GM12873 (cell line): ENCODE measurements around the gene MGAT1.

Source experiments
- TF ChIP-seq, protein P1 (sequence below): IDR thresholded peaks from 2 replicates; pipeline ENCODE4 v1.5.1; 2012; ENCODE audit warnings: low read depth, mild to moderate bottlenecking, moderate library complexity, low read length, control low read depth; ENCODE audit not compliant: insufficient read depth; ENCODE audit errors: missing control alignments

The MGAT1 gene

DNA sequence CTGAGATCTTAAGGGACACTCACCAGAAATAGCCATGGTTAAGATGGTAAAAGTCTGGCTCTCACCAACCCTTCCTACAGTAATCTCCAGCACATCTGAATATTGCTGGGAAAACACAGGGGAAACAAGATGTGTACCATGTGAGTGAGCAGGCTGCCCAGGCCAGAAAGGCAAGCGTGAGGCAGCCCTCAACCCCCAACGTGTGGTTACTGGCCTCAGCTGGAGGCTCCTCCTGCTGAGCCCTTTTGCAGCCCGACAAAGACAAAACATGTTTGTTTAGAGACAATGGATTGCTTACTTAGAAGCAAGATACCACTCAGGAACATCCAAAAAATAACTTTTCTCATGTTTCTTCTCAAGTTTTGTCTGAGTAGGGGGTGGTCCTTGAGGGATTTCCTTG lies 41.8 kb upstream of the MGAT1 start:
- TF ChIP-seq, protein P1, sequence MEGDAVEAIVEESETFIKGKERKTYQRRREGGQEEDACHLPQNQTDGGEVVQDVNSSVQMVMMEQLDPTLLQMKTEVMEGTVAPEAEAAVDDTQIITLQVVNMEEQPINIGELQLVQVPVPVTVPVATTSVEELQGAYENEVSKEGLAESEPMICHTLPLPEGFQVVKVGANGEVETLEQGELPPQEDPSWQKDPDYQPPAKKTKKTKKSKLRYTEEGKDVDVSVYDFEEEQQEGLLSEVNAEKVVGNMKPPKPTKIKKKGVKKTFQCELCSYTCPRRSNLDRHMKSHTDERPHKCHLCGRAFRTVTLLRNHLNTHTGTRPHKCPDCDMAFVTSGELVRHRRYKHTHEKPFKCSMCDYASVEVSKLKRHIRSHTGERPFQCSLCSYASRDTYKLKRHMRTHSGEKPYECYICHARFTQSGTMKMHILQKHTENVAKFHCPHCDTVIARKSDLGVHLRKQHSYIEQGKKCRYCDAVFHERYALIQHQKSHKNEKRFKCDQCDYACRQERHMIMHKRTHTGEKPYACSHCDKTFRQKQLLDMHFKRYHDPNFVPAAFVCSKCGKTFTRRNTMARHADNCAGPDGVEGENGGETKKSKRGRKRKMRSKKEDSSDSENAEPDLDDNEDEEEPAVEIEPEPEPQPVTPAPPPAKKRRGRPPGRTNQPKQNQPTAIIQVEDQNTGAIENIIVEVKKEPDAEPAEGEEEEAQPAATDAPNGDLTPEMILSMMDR, result no peak

DNA sequence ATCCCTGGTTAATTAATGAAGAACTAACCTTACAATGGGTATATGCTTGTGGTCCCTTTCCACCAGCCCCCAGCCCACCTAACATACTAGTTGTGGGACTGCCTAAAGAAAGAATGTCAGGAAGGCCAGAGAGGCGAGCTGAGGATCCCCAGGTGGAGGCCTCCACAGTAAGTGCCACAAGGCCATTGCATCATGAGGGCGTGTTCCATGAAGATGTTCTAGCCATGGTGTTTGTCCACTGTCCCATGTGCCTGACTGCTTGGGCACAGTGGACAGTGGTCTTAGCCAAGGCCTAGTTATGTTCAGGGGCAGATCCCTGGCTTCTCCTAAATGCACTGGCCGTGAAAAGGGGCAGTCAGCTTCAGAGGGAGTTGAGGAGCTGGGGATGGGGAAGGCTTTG lies 37.3 kb upstream of the MGAT1 start:
- TF ChIP-seq, protein P1, result no peak

DNA sequence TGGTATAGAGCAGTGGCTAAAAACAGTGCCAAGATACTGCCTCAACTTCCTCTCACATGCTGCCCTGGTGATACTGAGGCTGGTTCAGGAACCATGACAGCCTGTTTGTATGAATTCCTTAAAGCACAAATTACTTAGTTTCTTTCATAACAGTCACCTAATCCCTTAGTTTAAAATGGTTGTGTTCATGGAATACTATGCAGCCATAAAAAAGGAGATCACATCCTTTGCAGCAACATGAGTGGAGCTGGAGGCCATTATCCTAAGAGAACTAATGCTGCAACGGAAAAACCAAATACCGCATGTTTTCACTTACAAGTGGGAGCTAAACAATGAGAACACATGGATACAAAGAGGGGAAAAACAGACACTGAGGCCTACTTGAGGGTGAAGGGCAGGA lies 36.6 kb upstream of the MGAT1 start:
- TF ChIP-seq, protein P1, result no peak

DNA sequence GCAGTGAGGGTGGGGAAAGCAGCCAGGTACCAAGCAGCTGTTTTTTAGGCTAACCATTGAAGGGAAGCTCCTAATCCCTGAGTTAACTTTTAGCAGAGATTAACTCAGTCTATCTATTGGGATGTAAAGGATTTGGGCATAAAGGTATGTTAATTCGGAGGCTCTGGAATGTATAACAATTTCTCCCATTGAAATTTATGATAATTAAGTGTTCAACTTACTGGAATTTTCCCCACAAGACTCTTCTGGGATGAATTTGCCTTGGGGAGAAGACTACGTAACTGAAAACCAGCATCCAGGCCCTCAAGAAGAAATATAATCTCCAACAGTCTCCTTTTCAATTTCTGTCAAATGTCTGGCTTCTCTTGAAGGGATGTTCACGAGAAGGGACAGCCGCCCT lies 34.9 kb upstream of the MGAT1 start:
- TF ChIP-seq, protein P1, result no peak

DNA sequence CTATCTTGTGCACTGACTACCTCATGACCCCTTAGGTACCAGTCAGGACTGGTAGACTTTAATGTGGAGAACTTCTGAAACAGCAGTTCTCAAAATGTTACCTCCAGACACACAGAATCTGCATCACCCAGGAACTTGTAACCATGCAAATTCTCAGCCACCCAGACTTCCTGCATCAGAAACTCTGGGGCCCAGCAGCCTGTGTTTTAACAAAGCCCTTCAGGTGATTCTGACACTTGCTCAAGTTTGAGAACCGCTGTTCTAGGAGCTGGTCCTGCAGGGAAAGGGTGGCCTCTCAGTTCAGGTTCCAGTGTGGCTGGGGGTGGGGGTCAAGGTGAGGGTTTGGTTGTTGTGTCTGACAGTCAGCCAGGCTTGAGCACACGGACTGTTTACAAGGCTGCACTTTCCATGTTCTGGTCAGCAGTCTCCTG lies 30.0 kb upstream of the MGAT1 start:
- TF ChIP-seq, protein P1, result no peak

DNA sequence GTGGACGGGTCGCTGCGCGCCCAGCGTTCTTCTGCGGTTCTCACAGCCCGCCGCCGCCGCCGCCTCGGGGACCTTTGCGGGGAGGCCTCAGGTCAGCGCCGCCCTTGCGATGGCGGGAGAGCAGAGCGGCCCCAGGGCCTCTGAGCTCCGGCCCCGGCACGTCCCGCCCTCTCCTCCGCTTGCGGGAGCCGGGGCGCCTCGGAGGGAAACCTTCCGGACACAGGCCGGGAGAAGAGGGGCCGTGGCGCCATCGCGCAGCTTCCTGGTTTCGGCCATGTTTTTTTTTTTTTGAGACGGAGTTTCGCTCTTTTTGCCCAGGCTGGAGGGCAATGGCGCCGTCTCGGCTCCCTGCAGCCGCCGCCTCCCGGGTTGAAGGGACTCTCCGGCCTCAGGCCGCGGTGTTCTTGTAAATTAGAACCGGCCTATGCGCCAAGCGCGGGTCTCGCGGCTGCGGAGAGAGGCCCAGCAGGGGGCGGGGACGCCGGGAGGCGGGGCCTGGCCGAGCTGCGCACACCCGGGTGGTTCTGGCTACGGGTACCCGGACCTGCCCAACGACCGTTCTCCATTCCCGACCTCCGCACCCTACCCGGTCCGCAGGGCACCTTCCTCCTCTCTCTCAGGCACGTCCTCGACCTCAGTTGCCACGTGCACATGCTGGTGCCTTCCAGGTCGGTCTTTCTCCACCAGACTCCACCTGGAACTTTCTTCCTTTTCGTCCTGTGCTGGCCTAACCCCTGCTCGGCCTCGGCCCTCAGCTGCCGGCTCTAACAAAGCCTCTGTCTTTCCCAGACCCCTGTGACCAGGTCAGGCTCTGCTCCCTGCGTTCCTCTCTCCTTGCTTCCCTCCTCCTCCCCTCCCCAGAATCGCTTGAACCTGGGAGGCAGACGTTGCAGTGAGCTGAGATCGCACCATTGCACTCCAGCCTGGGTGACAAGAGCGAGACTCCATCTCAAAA lies 28.8 kb upstream of the MGAT1 start:
- TF ChIP-seq, protein P1, result no peak

DNA sequence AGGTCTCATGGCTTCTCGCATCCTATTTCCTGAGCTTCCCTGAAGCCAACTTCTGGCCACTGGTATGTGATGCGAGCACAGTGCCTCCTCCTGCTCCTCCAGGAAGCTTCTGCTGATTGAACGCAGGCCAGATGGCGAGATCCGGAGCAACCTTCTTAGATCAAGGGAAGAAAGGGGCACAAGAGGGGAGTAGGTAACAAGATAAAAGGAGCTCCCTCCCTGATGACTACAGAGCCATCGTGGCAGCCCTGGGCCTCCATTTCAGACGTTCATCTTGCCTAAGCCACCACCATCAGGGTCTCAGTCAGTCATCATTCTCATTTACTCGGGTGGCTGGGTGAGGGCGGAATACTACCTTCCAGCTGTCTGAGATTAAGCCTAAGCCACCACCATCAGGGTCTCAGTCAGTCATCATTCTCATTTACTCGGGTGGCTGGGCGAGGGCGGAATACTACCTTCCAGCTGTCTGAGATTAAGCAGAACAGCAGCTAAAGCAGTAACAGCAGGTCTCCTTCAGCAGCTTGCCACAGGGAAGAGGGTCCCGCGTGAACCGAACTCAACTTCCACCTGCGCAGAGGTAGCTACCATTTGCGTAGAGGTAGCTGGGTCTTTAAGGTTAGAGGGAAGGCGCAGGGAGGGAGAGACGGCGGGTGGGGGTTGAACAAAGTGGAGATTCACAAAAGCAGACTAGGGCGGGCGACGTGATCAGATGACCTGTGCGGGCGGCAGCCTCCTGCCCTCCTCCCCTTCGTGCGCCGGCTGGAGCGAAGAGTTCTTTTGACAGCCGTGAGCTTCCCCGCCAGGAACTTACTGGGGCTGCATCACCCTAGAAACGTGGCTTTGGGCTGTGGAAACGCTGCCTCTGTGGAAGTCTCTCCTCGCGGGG lies 27.9 kb upstream of the MGAT1 start:
- TF ChIP-seq, protein P1, result no peak
